Transverse colon (tissue), 4 donors: ENCODE results near the gene MAP4K4. TPM values are rescaled to one million over a fixed set of nuclear protein-coding genes. Genes with fewer than 3 reads are reported as not detected.

Experiments used
- DNase-seq: peaks from one replicate; pipeline ENCODE4 v3.0.0-alpha.2; 2019
- H3K27ac ChIP-seq, 4 donors: fragments of 200-600 bp; sonication (generic); 2 replicates each; pipeline ENCODE4 v1.5.1; 2016 to 2018; ENCODE audit warnings: inconsistent platforms in 4 of 4
- H3K27me3 ChIP-seq: fragments of 200-600 bp; sonication (generic); 2 replicates; pipeline ENCODE4 v1.5.1; 2017; ENCODE audit warnings: inconsistent platforms
- H3K36me3 ChIP-seq, 4 donors: fragments of 200-600 bp; sonication (generic); 2 replicates each; pipeline ENCODE4 v1.5.1; 2017 to 2019; ENCODE audit warnings: inconsistent platforms in 4 of 4
- H3K4me1 ChIP-seq, 4 donors: fragments of 200-600 bp; sonication (generic); 2 replicates each; pipeline ENCODE4 v1.5.1; 2017 to 2020; ENCODE audit warnings: inconsistent platforms in 4 of 4
- H3K4me3 ChIP-seq, 4 donors: fragments of 200-600 bp; sonication (generic); 1 replicate in 1 of 4; 2 replicates in 3 of 4; pipeline versions ENCODE4 v1.5.1 to v1.6.1; 2017 to 2019; ENCODE audit warnings: inconsistent platforms in 4 of 4
- H3K9me3 ChIP-seq, 2 donors: fragments of 200-600 bp; sonication (generic); 2 replicates each; pipeline ENCODE4 v1.5.1; 2017 to 2019; ENCODE audit warnings: inconsistent platforms in 2 of 2
- CTCF ChIP-seq, 5 experiments: fragments of 200-600 bp in 3 of 5; fragments of 450-650 bp in 2 of 5; sonication (generic) in 3 of 5; IDR thresholded peaks; 1 replicate in 2 of 5; 2 replicates in 3 of 5; pipeline ENCODE4 v1.5.1; 2016 to 2017; ENCODE audit warnings: antibody characterized with exemption in 5 of 5, inconsistent platforms in 3 of 5, mild to moderate bottlenecking in 2 of 5, moderate library complexity in 1 of 5
- EP300 ChIP-seq: sonication (generic); formaldehyde crosslinking; IDR thresholded peaks from one replicate; pipeline ENCODE4 v1.6.1; 2017; ENCODE audit warnings: antibody characterized with exemption, low read depth
- POLR2A ChIP-seq: fragments of 450-650 bp; IDR thresholded peaks from one replicate; pipeline ENCODE4 v1.6.1; 2016; ENCODE audit warnings: antibody characterized with exemption, mild to moderate bottlenecking, moderate library complexity
- POLR2AphosphoS5 ChIP-seq, 3 donors: sonication (generic); formaldehyde crosslinking; IDR thresholded peaks; one replicate each; pipeline ENCODE4 v1.6.1; 2016; ENCODE audit warnings: antibody characterized with exemption in 3 of 3
- WGBS, 2 donors: methylation state at CpG; one replicate each; pipeline ENCODE4 v1.1.5; 2018; ENCODE audit warnings: low coverage in 1 of 2; 5-methylcytosine and 5-hydroxymethylcytosine counted together
- in situ Hi-C, 4 donors: fragments of 200-750 bp; cut with MboI; loops; one replicate each; pipeline versions ENCODE4 v1.15.0 to v1.15.1; 2017; ENCODE audit warnings: low sequenced_read_pairs in 3 of 4, low pct_ligation_motif_present in 1 of 4, low pct_unique_long_range_greater_than_20kb in 1 of 4
- intact Hi-C: fragments of 100-400 bp; cut with DNase I; formaldehyde crosslinking; loops from one replicate; pipeline ENCODE4 v1.15.1; 2023; ENCODE audit warnings: low total_unique reads
- total RNA-seq, 4 donors: library from RNA; depleted of rRNA; stranded (reverse); fragments of >200 nt; gene quantifications; one replicate each; pipeline ENCODE4 v1.1.0, GENCODE V29; 2016

The MAP4K4 gene
- total RNA-seq, 4 donors from 2014 or later = 20.3 to 42.3 (median 29.6) TPM

- no peaks in the 10 kb centered on the region for H3K36me3 ChIP-seq
- no peaks in the 10 kb centered on the region for H3K27me3 ChIP-seq
- 66 to 80% methylated on average over 1 of the region's 1 CpG for WGBS, 2 donors
- intact Hi-C loops = no loop called here
- no peaks in the 10 kb centered on the region for H3K9me3 ChIP-seq
- in situ Hi-C loops = no loop called here
- DNase-seq = no peak
- no peak overlapping the region for H3K27ac ChIP-seq
- no peak overlapping the region for H3K4me3 ChIP-seq
- no peak for TF ChIP-seq EP300
- no peak for TF ChIP-seq CTCF (IDR thresholded peaks at IDR 0.05)
- TF ChIP-seq POLR2AphosphoS5 (IDR thresholded peaks at IDR 0.05) = no peak
- no peak for TF ChIP-seq POLR2A
- H3K4me1 ChIP-seq = peaks cover 17 to 54% (median 19%) of the 10 kb centered on the region in 4 donors
Measured at GRCh38 chr2:101710036-101710435, 12.5 kb downstream of the MAP4K4 start.

- no peaks in the 10 kb centered on the region for H3K36me3 ChIP-seq
- in situ Hi-C loops = no loop called here
- no peaks in the 10 kb centered on the region for H3K27me3 ChIP-seq
- H3K4me1 ChIP-seq = peaks cover 13 to 47% (median 18%) of the 10 kb centered on the region in 4 donors
- H3K4me3 ChIP-seq = no peak overlapping the region
- DNase-seq = no peak
- TF ChIP-seq EP300 = no peak
- TF ChIP-seq POLR2A = no peak
- TF ChIP-seq CTCF (IDR thresholded peaks at IDR 0.05) = no peak
- TF ChIP-seq POLR2AphosphoS5 (IDR thresholded peaks at IDR 0.05) = no peak
- H3K9me3 ChIP-seq = no peaks in the 10 kb centered on the region
- no peak overlapping the region for H3K27ac ChIP-seq
- 62 to 82% methylated on average over 3 to 7 of the region's 7 CpGs for WGBS, 2 donors
- intact Hi-C loops = no loop called here
Measured at GRCh38 chr2:101710471-101711318, 13.2 kb downstream of the MAP4K4 start.

GRCh38 chr2:101714118-101714517 lies 16.6 kb downstream of the MAP4K4 start:
- Histone ChIP-seq H3K27ac (no peak overlapping the region), H3K36me3 (no peaks in the 10 kb centered on the region), H3K4me3 (no peak overlapping the region), H3K27me3 (no peaks in the 10 kb centered on the region), H3K4me1 (peaks cover 13 to 34% (median 18%) of the 10 kb centered on the region in 4 donors), H3K9me3 (no peaks in the 10 kb centered on the region)
- DNase-seq = no peak
- intact Hi-C loops = no loop called here
- WGBS, 2 donors = 74 to 76% methylated on average over 3 of the region's 3 CpGs
- TF ChIP-seq POLR2AphosphoS5 (IDR thresholded peaks at IDR 0.05) (no peak), POLR2A (no peak), CTCF (IDR thresholded peaks at IDR 0.05) (no peak), EP300 (no peak)
- in situ Hi-C loops = no loop called here

GRCh38 chr2:101717071-101717845 lies 19.8 kb downstream of the MAP4K4 start:
- in situ Hi-C loops = no loop called here
- Histone ChIP-seq H3K4me3 (no peak overlapping the region), H3K27me3 (no peaks in the 10 kb centered on the region), H3K4me1 (peaks cover 0 to 18% (median 0%) of the 10 kb centered on the region in 4 donors), H3K9me3 (no peaks in the 10 kb centered on the region), H3K27ac (peak overlapping the region in 1 of 4 donors; percentile 26), H3K36me3 (no peaks in the 10 kb centered on the region)
- DNase-seq = peak; percentile 42
- intact Hi-C loops = no loop called here
- WGBS, 2 donors = 77 to 86% methylated on average over 6 to 9 of the region's 9 CpGs
- no peak for TF ChIP-seq POLR2A
- no peak for TF ChIP-seq POLR2AphosphoS5 (IDR thresholded peaks at IDR 0.05)
- TF ChIP-seq EP300 = no peak
- TF ChIP-seq CTCF (IDR thresholded peaks at IDR 0.05) = no peak
